ENCODE results near the gene BRI3.
"Not testable (repeated sequence)": the region's sequence is repeated elsewhere in the genome, so short reads cannot be mapped to it uniquely, and the experiment has no call there.

The BRI3 gene

DNA sequence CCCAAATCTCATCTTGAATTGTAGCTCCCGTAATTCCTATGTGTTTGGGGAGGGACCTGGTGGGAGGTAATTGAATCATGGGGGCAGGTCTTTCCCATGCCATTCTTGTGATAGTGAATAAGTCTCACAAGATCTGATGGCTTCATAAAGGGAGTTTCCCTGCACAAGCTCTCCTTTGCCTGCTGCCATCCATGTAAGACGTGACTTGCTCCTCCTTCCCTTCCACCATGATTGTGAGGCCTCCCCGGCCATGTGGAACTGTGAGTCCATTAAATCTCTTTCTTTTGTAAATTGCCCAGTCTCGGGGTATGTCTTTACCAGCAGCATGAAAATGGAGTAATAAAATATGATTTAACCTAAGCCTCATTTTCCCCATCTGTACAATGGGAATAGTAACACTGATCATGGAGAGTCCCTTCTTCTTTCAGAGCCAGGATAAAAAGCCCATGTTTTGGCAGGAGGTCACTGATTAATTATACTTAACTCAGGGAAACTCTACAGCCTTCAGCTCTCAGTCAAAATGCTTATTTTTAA is 34.6 kb downstream of the BRI3 start:
- DNase-seq: not testable (repeated sequence)

DNA sequence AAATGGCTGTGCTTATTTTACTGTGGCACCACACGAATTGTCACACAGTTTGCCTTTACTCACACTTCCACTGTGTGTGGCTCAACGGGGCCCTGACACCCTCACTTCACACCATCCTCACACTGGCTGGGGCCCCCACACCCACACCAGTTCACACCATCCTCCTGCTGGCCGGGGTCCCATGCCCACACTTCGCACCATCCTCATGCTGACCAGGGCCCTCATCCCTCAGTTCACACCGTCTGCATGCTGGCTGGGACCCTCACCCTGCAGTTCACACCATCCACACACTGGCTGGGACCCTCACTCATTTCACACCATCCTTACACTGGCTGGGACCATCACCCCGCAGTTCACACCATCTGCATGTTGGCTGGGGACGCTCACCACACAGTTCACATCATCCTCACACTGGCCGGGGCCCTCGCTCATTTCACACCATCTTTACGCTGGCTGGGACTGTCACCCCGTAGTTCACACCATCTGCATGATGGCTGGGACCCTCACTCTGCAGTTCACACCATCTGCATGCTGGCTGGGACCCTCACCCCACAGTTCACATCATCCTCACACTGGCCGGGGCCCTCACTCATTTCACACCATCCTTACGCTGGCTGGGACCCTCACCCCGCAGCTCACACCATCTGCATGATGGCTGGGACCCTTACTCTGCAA is 36.0 kb downstream of the BRI3 start:
- DNase-seq: no peak

DNA sequence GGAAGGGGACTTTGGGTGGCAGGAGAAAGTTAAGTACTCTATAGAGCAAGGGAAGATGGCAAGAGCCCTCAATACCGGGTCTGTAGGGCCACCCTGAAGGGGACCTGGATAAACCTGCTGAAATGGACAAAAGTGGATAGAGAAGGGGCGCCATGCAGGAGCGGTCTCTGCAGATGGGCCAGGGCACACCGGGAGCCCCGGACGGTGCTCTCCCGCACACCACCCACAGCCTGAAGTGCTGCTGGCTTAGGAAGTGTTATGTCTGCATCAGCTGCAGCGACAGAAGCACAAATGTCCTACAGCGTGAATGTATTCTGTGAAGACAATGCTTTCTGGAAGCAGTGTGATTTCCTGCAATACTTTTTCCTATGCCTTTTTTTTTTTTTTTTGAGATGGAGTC is 37.7 kb downstream of the BRI3 start:
- DNase-seq: no peak

DNA sequence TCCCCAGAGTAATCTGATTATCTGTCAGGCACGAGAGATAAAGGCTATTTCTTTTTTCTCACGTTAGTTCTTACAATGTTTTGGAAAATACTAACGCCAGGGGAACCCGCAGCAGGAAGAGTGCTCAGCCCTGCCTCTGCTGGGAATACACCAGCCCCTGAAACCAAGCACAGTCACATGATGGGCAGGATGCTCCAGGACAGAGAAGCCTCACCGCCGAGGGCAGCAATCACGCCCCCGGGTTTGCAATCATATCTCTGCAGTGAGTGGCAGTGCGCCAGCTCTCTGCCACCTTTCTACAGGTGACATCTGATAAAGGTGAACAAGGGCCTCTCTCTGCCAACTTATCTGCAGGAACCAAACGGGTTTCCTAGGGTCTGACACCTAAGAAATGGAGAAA is 39.8 kb downstream of the BRI3 start:
- DNase-seq: no peak

DNA sequence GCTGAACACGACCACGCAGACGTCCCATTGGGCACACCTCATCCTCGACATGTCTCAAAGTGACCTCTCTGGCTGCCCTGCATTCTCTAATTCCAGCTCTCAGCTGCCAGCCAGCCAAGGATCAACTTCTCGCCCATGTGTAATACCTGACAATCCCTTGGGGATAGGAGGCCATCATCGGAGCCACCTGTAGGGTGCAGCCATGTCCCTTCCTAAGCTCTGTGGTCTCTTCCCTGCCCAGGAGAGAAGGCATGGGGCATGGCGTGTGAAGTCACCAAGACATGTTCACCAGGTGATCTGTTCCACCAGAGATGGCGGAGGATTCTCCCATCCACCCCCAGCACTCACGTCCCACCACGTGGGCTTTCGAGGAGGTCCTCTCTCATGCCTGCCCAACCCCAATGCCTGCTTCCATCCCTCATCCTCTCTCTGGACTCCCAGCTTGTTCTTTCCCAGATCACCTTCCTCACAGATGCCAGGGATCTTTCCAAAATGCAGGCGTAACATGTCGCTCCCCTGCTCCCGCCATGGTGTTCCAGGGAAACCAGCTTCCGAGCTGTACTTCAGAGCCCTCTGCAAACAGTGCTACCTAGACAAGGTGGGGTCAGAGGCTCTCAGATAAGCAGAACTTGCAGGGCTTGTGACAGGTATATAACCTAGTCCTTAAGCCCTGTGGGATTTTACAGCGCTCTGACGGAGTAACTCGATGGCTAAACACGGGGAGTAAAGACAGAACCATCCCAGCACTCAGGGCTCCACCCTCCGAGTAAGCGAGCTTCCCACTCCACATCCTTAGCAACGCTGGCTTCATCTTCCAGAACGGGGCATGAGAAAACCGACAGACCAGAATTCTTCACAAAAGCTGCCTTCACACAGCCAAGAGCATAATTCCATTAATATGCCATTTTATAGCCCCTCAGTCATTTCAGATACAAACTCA is 41.1 kb downstream of the BRI3 start:
- DNase-seq: no peak

DNA sequence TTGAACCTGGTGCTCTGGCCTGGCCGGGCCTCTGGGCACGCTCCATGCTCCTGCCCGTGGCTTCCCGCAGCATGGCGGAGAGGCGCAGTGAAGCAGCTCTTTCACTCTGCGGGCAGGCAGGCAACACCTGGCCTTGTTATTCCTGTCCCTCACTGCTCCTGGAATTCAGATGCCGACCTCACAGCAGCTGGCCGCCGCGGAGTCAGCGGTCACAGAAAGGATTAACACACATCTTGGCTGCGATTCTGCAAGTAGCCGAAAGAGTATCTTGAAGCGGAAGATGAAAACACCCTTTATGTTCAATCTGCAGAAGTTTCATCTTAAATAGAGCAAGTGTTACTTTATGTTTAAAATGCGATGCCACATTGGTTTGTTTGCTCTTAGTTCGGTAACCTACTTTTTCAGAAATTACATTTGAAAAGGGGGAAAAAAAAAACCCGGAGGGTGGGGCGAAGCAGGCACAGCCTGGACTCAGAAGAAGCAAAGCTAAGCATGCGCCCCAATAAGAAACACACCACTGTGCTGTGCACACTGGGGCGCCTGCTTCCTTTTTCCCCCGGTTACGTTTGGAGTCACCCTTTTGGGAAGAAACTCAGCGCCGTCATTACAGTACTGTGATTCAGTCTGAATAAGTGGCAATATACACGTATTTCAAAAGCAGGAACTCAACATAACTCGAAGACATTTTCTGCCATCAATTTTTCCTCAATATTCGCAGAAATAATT is 42.3 kb downstream of the BRI3 start:
- DNase-seq: no peak

DNA sequence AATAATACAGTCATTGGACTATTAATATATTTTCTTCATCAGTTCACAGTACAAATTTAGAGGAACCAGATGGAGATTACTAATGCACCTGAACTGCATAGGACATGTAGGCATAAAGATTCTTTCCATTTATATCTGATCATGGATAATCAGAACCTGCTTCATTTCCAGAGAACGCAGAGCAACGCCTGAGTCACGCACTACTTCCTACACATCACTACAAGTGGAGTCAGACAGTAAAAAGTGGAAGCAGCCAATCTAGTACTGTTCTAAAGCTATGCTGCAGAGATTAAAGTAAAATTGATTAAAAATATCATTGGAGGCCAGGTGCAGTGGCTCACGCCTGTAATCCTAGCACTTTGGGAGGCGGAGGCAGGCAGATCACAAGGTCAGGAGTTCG is 43.3 kb downstream of the BRI3 start:
- no peak for DNase-seq

DNA sequence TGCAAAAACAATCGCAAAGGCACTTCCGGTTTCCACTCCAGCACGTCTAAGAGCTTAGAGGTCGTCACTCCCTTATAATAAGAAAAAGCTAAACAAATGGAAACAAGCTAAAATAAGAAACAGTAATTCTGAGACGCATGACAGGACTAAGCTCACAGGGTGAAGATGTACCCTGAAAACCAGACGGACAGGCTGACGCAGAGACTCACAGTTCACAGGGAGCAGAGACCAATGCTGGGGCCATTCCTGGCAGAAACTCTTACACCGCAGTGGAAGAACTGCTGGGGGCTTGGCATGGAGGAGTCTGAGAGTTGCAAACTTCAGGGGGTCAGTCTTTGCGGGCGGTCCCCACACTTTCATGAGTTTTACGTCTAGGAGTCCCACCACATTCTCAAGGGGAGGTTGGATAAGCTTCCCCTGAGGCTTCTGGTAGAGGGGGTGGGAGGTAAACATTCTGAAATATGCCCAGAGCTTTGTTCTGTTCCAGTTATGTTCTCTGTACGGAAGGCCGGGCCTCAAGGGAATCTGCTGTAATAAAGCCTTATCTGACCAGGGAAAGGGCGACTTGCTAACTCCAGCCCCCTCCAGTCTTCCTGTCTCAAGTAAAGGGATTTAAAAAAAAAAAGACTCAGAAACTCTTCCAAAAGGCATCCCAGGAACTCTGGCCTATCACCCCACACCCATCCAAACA is 47.8 kb downstream of the BRI3 start:
- DNase-seq: no peak

DNA sequence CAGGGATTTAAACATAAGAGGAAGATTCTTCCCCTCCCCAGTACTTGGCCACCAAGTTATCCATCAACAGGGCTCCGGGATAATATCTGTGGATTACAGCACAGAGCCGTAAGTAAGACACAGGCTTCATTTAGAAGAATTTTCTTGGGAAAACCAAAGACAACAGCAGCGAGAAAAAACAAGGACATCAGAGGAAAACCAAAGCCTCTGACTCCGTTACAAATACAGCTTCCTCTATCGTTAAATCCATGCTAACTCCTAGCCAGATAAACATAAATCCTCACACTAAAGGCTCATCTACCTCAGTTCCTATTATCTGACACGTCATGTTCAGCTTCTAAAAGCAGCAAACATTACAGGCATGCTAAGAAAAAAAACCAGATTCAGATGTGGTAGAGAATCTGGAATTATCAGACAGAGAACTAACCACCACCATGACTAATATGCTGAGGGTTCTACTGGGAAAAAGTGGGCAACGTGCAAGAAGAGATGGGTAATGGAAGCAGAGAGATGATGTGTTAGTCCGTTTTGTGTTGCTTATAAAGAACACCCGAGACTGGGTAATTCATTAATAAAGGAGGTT is 48.4 kb downstream of the BRI3 start:
- DNase-seq: no peak

DNA sequence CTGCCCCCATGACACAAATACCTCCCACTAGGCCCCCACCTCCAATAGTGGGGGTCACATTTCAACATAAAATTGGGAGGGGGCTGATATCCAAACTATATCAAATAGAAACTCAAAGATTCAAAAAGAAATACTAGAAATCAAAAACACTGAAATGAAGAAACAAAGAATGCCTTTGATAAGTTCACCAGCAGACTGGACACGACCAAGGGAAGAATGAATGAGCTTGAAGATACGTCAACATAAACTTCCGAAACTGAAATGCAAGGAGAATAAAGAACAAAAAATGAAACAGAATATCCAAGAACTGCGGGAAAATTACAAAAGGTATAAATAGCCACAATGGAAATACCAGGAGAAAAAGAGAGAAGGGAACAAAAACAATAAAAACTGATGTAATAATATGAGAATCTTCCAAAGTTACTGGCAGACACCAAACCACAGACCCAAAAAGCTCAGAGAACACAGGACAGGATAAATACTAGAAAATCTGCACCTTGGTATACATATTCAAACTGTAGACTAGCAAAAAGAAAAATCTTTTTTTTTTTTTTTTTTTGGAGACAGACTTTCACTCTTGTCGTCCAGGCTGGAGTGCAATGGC is 49.5 kb downstream of the BRI3 start:
- no peak for DNase-seq

DNA sequence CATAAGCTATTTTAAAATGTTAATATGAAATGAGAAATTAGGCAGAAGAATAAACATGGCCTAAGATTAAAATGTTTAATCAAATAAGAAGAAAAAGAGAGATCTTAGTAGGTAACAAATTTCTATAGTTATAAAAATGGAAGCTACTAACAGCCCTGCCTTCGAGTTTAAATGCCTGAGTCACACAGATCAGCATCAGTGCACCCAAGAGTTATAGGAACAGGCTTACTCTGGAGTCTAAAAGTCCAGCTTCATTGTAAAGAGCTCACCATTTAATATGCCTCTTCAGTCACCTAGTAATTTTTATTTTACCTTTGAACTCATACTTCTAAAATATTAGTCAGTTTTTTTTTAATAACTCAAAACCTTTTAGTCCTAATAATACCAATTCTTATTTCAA is 52.6 kb downstream of the BRI3 start:
- DNase-seq: no peak

DNA sequence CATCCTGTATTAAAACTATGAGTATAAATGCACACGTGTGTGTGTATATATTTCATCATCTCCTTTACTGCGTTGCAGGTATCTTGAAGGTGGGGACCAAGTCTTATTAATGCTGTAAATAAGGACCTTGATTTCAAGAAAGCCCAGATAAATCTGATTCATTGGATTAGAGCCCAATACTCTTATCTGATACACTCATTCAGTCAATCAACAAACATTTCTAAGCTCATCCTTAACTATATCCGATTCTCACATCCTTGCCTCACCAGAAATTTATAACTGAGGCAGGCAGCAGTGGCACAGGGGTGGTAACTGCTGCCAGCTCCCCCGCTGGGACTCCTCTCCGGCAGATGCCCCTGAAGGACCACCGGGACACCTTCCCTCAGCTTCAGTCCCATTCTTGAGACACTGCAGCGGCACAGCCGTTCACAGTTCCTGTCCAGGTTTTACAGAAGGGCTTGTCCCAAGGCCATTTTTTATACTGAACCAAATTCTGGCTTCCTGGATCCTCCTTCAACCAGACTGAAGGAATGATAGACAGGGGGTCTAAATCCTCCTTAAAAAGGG is 54.0 kb downstream of the BRI3 start:
- DNase-seq: no peak

DNA sequence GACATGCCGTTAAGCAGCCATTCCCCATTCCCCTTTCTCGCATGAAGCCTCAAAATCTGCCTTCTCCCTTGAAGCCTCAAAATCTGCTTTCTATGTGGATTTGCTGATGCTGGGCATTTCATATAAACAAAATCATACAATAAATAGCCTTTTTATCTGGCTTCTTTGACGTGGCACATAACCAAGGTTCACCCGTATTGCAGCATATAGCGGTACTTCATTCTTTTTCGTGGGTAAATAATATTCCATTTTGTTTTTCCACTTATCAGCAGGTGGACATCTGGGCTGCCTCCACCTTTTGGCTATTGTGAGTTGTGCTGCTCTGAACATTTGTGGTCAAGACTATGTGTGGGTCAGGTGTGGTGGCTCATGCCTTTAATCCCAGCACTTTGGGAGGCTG is 57.0 kb downstream of the BRI3 start:
- DNase-seq: no peak

DNA sequence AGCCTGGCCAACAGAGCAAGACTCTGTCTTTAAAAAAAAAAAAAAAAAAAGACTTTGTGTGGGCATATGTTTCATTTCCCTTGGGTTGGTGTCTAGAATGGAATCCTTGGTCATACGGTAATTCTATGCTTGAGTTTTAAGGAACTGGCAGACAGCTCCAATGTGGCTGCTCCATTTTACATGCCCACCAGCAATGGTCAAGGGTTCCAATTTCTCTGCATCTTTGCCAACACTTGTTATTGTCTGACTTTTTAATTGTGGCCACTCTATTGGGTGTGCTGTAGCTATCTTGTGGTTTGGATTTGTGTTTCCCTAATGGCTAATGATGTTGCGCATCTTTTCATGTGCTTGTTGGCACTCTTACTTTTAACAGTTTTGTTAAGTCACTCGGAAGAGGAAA is 57.6 kb downstream of the BRI3 start:
- no peak for DNase-seq

DNA sequence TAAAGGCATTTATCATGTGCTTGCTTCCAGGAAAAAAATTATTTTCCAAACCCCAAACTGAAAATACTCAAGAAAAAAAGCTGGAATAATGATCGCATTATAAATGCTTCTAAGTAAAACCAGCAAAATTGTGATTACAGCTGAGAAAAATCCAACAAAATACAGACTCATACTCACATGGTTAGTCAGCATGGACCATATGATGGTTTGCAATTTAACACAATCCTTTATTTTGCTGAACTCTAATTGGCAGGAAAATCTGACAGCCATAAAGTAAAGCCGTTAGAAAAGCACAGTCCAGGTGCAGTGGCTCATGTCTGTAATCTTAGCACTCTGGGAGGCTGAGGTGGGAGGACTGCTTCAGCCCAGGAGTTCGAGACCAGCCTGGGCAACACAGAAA is 59.6 kb downstream of the BRI3 start:
- DNase-seq: no peak
